ENCODE measurements around the gene TFAP2A.

The TFAP2A gene

DNA sequence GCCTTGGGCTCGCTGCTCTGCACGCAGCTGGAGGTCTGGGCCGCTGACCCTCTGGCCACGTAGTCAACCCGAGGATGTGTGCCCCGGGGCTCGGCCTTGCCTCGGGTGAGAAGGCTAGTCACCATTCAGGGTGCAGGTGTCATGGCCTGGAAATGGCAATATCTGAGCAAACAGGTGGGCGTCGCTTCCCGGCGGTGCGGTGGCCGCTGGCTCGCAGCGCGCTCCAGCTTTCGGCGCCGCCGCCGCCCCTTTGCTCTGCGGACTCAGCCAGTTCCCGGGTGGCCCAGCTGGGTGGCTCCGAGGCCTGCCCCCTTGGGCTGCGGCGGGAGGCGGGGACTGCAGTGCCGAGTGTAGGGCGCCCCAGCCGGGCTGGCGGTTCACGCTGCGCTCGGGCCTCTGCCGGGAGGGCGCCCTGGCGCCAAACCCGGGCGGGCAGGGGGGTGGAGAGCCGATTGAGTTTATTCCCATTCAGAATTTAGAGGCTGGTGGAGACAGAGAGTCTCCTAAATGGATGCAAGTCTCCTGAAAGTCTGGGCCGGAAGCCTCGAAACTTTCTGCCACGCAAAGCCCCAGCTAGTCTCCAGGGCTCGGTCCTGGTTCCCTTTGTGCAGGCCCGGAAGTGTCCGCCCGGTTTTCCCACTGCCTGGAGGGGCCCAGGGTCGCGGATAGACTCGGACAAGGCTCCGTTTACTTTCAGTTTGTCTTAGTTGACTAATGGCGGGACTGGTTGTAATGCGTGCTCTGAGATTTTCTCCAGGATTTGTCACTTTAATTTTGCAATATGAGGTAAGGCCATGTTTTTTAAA lies 11.3 kb upstream of the TFAP2A start:
- DNase-seq, result peak; percentile 40

DNA sequence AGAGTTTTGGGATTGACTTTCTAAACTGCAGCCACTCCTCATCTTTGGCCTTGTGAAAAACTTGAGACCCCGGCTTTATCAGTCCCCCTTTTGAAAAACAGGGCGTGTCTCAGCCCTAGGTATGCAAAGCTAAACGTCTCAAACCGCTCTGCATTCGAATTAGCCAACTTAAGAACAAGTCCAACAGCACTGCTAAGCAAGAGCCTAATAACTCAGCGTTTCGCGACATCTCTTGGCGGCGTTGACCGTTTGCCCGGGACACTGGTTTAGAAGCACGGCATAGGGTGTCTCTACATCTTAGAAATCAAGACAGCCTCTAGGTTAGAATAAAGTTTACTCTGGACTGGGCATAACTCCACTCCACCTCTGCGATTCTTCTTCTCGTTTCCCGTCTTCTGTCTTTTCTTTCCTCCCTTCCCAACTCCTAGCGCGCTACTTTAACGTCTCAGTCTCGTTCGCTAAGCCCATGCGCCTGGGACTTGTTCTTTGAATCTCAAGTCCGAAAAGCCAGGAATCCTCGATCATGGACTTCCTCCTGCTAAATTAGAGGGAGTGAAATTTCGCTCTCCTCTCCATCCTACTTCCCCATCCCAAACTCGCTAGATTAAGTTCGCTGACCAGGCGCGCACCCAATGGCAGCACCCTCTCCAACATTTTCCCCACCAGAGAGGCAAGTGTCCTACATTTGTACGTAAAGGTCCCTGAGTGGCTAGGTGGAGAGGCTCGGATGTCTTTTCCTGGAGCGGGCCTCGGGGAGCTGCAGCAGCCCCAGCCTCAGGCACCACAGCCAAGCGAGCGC lies 10.5 kb upstream of the TFAP2A start:
- DNase-seq, result no peak

- no peak for DNase-seq
Observed at GRCh38 chr6:10424040-10424439, 9.2 kb upstream of the TFAP2A start.

- no peak for DNase-seq
Observed at GRCh38 chr6:10422737-10423034, 7.8 kb upstream of the TFAP2A start.

DNA sequence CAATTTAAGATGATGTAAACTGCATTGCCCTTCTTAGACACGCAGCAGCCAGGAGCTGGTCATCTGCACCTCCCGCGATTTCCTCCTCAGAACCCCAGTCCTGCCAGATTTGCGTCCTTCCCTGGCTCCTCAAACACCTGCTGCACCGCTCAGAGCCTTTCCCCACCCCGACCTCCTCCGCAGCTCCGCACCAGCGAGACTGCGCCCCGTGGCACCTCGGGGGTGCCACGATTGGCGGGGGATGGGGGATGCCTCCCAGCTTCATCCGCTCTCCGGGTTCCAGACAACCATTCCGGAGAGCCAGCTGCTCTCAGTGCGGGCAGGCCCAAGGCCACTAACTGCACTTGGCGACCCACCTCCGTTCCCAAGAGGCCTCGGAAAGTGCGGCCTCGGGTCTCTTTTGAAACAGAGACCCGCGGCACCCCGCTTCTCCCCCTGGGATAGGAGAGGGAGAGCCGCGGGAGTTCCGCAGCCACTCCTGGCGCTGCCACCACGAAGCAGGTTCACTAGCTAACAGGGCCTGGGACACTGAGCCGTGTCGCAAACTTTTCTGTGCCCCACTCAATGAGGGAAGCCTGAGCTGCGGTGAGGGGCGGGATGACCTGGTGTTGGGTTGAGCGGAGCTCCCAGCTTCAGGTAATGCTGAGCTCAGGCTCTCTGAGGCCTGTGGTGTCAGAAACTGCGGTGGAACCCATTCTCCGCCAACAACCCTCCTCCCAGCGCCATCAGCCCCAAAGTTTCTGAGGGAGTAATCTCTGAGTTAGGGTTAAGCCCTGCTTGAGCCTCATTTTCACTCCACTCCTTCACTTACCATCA lies 7.3 kb upstream of the TFAP2A start:
- DNase-seq, result no peak

DNA sequence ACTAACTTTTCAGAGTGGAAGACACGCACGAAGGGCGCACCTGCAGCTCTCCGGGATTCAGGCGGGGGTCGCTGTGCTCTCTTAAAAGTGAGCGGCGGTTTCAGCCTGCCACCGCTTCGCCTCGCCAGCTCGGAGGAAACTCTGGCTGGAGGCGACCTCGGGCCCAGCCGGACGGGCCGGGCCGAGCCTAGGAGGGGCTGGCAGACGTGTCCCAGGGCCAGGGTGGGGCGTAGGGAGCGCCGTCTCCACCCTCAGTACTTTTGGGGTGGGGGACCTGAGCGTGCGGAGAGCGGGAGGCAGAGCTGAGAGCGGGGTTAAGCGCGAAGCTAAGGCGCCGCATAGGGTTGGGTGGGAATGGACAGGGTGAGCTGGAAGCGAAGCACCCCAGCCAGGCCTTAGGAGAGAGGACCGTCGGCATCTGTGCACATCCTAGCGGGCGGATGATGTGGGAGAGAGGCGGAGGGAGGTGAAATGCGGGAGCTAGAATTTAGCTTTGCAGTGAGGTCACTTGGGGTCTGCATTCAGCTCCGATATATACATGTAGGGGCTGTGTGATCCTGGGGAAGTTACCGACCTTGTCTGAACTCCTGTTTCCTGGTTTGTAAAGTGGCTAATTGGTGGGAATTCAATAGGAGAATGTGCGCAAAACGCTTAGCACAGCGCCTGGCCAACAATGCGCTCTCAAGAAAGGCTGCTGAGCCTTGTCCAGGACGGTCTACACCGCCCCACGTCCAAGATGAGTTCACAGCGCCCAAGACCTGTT lies 6.5 kb upstream of the TFAP2A start:
- no peak for DNase-seq

DNA sequence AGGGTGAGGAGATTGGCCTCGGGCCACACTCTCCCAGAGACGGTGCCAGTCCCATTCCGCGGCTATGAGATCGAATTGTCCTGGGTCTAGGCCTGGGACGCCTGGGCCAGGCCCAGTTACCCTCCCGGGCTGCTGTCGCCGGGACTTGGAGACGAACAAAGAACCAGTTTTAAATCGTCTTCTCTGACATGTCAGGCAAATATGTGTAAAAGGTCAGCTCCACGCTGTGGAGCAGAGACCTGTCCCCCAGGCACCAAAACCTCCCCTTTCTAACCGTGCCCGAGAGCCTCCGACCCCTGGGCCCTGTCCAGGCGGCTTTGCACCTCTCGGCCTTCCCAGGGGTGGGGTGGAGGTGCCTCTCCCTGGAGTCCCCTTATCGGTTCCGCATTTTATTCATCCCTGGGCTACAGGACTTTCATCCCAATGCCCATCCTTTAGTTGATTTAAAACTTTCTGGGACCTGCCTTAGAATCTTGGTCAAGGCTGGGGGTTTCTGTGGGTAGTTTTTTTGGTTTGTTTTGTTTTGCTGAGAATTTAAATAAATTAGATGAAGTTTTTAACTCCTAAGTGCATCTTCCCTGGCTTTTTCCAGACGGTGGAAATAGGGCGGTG lies 5.8 kb upstream of the TFAP2A start:
- no peak for DNase-seq

- no peak for DNase-seq
Observed at GRCh38 chr6:10419749-10420545, 5.1 kb upstream of the TFAP2A start.

GRCh38 chr6:10418862-10419748 lies 4.2 kb upstream of the TFAP2A start:
- no peak for DNase-seq

DNA sequence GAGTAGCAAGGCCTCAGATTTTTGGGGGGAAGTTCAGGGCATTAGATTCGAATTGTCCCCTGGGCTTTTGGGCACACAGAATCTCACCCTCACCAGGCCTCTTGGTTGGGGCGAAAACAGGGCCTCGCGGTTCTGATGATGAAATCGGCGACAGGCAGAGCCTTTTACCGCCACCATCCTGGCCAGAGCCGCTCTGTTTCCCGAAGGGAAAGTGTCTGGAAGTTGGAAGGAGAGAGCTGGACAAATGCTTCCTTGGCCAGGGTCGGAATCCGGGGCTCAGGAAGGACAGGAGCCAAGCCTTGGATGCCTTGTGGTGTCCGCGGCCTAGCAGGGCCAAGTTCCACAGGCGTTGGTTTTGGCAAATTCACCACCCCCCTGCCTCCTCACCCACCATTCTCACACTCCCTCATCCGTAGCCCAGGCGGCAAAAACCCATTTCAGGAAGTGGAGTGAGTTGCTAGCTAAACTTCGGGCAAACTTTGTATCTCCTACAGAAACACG lies 3.5 kb upstream of the TFAP2A start:
- no peak for DNase-seq

DNA sequence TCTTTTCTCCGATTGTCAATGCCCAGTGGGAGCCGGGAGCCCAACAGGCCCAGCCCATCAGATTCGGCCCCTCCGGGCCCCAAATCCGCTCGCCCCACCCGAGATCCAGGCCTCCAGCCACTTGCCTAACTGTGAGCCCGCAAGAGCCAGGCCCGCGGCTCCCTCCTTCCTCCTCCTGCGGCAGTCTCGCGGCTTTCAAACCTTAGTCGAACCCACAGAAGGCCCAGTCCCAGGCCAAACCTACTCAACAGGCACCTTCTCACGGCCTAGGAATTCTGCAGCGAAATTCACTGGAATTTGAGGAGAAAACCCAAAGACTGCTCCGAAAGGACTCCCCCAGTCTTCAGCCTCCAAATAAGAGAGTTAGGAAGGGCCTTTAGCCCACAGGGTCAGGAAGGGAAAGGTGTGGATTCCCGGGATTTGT lies 2.8 kb upstream of the TFAP2A start:
- no peak for DNase-seq

GRCh38 chr6:10416863-10417641 lies 2.2 kb upstream of the TFAP2A start:
- no peak for DNase-seq

DNA sequence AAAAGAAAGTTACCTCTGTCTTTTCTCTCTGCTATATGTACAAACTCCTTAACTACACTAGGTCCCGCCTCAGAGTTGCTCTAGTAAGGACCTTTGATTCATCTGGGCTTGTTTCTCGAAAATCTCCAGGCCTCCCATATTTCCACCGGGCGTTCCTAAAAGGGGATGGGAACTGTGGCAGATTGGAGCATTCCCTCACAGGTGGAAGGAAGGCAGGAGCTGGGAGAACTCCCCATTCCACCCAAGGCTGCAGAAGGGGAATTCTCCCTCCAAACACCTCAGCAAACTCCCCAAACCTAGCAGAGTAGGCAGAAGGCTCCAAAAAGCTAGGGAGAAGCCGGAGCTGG lies 1.6 kb upstream of the TFAP2A start:
- DNase-seq, result no peak

DNA sequence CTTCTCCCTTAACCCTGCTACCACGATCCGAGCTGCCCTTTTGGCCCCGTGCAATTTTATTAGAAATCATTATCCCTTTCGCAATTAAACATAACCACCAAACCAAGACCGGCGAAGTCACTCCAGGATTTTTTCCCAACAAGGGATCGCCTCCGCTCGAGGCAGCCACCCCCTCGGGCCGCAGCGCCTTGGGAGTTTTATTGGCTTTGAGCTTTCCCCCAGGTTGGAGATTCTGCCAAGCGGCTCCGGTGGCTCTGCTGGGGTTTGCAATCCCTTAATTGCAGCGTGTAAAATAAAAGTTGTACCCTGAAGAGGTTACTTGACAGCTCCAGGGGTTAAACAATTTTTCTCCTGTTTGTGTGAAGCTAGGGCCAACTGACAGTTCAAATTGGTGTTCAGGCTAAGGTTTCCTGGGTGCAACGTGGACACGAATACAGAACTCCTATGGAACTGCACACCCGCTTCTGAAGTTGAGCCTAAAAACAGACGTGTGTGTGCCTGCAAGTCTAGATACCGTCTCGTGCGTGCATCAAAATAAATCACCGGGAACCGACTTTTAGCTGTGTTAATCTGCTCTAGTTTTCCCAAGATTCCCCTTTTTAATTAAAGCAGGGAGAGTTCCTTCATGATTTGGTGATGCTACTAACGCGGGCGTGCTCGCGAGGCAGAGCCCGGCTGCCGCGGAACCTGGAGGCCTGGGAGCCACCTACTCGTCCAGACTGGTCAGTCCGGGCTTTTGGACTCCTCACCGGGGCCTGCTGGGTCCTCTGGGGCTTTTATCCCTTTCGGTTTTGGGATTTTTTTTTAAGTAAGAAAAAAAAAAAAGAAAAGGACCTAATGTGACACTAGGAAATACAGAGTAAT lies 975 bp upstream of the TFAP2A start:
- no peak for DNase-seq

GRCh38 chr6:10413850-10414738 lies 780 bp downstream of the TFAP2A start:
- DNase-seq, result no peak

GRCh38 chr6:10413262-10413849 lies 1.5 kb downstream of the TFAP2A start:
- DNase-seq, result no peak
